Measurements from ENCODE around the gene CSF2. TPM values are rescaled to one million over a fixed set of nuclear protein-coding genes. Genes with fewer than 3 reads are reported as not detected.
A peak's percentile ranks its signal among the peaks of the same experiment; 100 is the strongest.
"Not testable (repeated sequence)": the region's sequence is repeated elsewhere in the genome, so short reads cannot be mapped to it uniquely, and the experiment has no call there.

CSF2 gene
- total RNA-seq, 1 donor from 2014 or later: 7.1 TPM

DNA sequence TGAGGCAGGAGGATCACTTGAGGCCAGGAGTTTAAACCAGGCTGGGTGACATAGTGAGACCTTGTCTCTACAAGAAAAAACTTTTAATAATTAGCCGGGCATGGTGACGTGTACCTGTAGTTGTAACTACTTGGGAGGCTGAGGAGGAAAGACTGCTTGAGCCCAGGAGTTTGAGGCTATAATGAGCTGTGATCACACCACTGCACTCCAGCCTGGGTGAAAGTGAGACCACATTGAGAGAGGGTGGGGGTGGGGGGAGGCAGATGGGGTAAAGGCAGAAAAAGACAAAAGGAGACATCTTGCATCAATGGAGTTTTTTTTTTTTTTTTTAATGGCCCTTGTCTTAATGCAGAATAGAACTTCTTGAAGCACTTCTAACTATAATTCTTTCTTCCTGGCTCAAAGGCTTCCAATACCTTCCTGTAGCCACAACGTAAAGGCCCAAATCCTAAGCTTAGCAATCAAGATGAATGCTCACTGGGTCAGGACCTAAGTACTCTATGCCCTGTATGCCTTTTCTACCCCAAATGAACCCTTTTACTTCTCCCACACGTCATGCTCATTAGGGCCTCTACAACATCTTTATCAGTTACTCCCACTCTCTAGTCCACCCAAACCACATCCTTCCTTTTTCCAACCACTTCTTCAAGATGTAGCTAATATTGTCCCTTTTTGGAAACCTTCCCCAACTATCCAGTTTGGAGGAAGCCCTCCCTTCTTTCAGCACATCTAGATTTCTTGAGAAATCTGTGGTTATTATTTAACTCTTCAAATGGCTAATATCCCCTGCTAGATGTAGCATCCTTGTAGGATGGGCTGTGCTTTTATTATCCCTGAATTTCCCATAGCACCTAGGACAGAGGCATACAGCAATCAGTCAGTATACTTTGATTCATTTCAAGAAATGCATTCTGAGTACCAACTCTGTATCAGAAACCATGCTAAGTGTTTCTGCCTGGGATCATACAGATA is 40.8 kb downstream of the CSF2 start:
- H3K4me3 ChIP-seq: no peak overlapping the region
- no peak for TF ChIP-seq CTCF (IDR thresholded peaks at IDR 0.05)
- H3K4me1 ChIP-seq: no peaks in the 10 kb centered on the region
- H3K27ac ChIP-seq: no peak overlapping the region
- intact Hi-C loops (cut with DNase I): no loop called here
- H3K27me3 ChIP-seq: no peaks in the 10 kb centered on the region
- peak; percentile 67 for ATAC-seq
- no peaks in the 10 kb centered on the region for H3K9me3 ChIP-seq
- no peaks in the 10 kb centered on the region for H3K36me3 ChIP-seq
- no peak for DNase-seq

DNA sequence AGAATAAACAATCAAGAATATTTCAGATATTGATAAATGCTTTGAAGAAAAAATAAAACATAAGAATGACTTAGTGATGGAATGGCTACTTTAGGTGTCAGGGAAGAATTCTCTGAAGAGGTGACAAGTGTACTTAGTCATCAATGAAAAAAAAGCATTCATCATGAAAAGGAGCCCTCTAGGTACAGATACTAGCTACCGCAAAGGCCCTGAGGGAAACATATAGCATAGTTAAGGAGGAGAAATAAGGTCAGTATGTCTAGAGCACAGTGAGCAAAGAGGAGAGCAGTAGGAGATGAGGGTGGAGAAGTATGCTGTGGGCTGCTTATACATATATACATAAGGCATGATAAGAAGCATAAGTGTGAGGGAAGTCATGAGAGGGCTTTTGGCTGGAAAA is 41.8 kb downstream of the CSF2 start:
- no peak for TF ChIP-seq CTCF (IDR thresholded peaks at IDR 0.05)
- ATAC-seq (no peak), DNase-seq (no peak)
- H3K4me1 ChIP-seq: no peaks in the 10 kb centered on the region
- intact Hi-C loops (cut with DNase I): no loop called here
- H3K36me3 ChIP-seq: no peaks in the 10 kb centered on the region
- H3K27me3 ChIP-seq: no peaks in the 10 kb centered on the region
- H3K27ac ChIP-seq: no peak overlapping the region
- H3K4me3 ChIP-seq: no peak overlapping the region
- no peaks in the 10 kb centered on the region for H3K9me3 ChIP-seq

DNA sequence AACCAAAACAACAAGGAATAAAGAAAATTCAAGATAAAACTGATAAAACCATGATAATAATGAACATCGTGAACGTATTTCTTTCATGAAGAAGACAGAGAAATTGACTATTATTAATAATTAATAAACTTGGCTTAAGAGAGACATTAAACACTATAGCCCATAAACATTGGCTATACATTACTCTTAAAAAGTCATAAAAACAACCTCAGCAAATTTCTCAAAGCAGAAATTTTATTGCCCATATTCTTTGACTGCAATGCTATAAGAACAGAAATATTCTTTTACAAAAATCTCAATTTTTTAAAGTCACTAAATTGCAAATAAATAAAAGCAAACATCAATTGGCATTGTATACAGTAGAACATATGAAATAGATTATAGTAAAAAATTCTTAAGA is 42.5 kb downstream of the CSF2 start:
- DNase-seq (no peak), ATAC-seq (no peak)
- Histone ChIP-seq H3K27ac (no peak overlapping the region), H3K4me1 (no peaks in the 10 kb centered on the region), H3K9me3 (no peaks in the 10 kb centered on the region), H3K27me3 (no peaks in the 10 kb centered on the region), H3K36me3 (no peaks in the 10 kb centered on the region), H3K4me3 (no peak overlapping the region)
- intact Hi-C loops (cut with DNase I): no loop called here
- no peak for TF ChIP-seq CTCF (IDR thresholded peaks at IDR 0.05)

GRCh38 chr5:132116909-132117489 is 43.4 kb downstream of the CSF2 start:
- H3K9me3 ChIP-seq; intact Hi-C loops (cut with DNase I); DNase-seq: not testable (repeated sequence)

DNA sequence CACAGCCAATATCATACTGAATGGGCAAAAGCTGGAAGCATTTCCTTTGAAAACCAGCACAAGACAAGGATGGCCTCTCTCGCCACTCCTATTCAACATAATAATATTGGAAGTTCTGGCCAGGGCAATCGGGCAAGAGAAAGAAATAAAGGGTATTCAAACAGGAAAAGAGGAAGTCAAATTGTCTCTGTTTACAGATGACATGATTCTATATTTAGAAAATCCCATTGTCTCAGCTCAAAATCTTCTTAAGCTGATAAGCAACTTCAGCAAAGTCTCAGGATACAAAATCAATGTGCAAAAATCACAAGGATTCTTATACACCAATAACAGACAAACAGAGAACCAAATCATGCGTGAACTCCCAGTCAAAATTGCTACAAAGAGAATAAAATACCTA is 47.1 kb downstream of the CSF2 start:
- H3K36me3 ChIP-seq; intact Hi-C loops (cut with DNase I); H3K4me3 ChIP-seq; H3K27ac ChIP-seq; H3K27me3 ChIP-seq; DNase-seq; H3K9me3 ChIP-seq; ATAC-seq; H3K4me1 ChIP-seq: not testable (repeated sequence)

More at GRCh38 chr5:132116909-132117489, 43.4 kb downstream of the CSF2 start:
- not testable (repeated sequence) for H3K4me1 ChIP-seq, ATAC-seq, H3K4me3 ChIP-seq, H3K27me3 ChIP-seq, H3K27ac ChIP-seq, H3K36me3 ChIP-seq

DNA sequence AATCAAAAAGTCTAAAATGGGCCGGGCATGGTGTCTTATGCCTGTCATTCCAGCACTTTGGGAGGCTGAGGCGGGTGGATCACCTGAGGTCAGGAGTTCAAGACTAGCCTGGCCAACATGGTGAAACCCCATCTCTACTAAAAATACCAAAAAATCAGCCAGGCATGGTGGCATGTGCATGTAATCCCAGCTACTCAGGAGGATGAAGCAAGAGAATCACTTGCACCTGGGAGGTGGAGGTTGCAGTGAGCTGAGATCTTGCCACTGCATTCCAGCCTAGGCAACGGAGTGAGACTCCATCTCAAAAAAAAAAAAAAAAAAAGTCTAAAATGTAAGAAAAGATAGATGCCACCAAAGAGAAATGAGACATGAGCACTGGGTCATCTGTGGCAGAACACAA is 49.4 kb downstream of the CSF2 start:
- not testable (repeated sequence) for ATAC-seq

DNA sequence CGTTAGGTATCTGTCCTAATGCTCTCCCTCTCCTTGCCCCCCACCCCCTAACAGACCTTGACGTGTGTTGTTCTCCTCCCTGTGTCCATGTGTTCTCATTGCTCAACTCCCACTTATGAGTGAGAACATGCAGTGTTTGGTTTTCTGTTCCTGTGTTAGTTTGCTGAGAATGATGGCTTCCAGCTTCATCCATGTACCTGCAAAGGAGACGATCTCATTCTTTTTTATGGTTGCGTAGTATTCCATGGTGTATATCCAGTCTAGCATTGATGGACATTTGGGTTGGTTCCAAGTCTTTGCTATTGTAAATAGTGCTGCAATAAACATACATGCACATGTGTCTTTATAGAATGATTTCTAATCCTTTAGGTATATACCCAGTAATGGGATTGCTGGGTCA is 50.0 kb downstream of the CSF2 start:
- H3K27ac ChIP-seq; DNase-seq; H3K4me1 ChIP-seq; H3K9me3 ChIP-seq; H3K27me3 ChIP-seq; H3K4me3 ChIP-seq; H3K36me3 ChIP-seq; ATAC-seq; intact Hi-C loops (cut with DNase I): not testable (repeated sequence)

More for the DNA sequence above, 49.4 kb downstream of the CSF2 start:
- H3K4me3 ChIP-seq; H3K9me3 ChIP-seq; H3K27me3 ChIP-seq; H3K27ac ChIP-seq; intact Hi-C loops (cut with DNase I); H3K4me1 ChIP-seq; DNase-seq; H3K36me3 ChIP-seq: not testable (repeated sequence)

Other genes with a start within 250 kb of the CSF2 start
- not detected for gene MEIKIN, start 128.1 kb upstream of the CSF2 start, total RNA-seq
- gene ACSL6, start 62.1 kb upstream of the CSF2 start, total RNA-seq: 0.98 TPM
- not detected for gene IL3, start 13.1 kb upstream of the CSF2 start, total RNA-seq
- 79.0 TPM for gene P4HA2, start 154.1 kb downstream of the CSF2 start, total RNA-seq
- gene PDLIM4, start 183.9 kb downstream of the CSF2 start, total RNA-seq: 7.4 TPM
- 1.8 TPM for gene SLC22A4, start 220.6 kb downstream of the CSF2 start, total RNA-seq